Thymus (tissue), 11 donors: ENCODE results near the gene POLG. TPM values are rescaled to one million over a fixed set of nuclear protein-coding genes. Genes with fewer than 3 reads are reported as not detected.

ENCODE experiments used
- DNase-seq, 9 donors: peaks; one replicate each; pipeline ENCODE4 v3.0.0-alpha.2; 2013; ENCODE audit warnings: low spot score in 9 of 9, low read depth in 6 of 9, missing footprints in 1 of 9
- H3K27ac ChIP-seq, 2 donors: one replicate each; pipeline ENCODE4 v1.5.1; 2013; ENCODE audit warnings: control low read depth in 1 of 2, low read depth in 1 of 2, low read length in 1 of 2, mild to moderate bottlenecking in 1 of 2, moderate library complexity in 1 of 2
- H3K27me3 ChIP-seq, 2 donors: one replicate each; pipeline ENCODE4 v1.5.1; 2013; ENCODE audit warnings: low read length in 1 of 2; ENCODE audit not compliant: control insufficient read depth in 2 of 2, insufficient read depth in 1 of 2
- H3K36me3 ChIP-seq, 2 donors: one replicate each; pipeline ENCODE4 v1.5.1; 2013; ENCODE audit warnings: low read length in 1 of 2, mild to moderate bottlenecking in 1 of 2, moderate library complexity in 1 of 2; ENCODE audit not compliant: control insufficient read depth in 2 of 2, insufficient read depth in 2 of 2
- H3K4me1 ChIP-seq, 2 donors: one replicate each; pipeline ENCODE4 v1.5.1; 2013; ENCODE audit warnings: low read length in 2 of 2; ENCODE audit not compliant: control insufficient read depth in 2 of 2, insufficient read depth in 2 of 2
- H3K4me3 ChIP-seq, 2 donors: one replicate each; pipeline ENCODE4 v1.5.1; 2013; ENCODE audit warnings: low read length in 2 of 2, control low read depth in 1 of 2, mild to moderate bottlenecking in 1 of 2
- H3K9me3 ChIP-seq, 2 donors: one replicate each; pipeline ENCODE4 v1.5.1; 2013; ENCODE audit warnings: low read length in 1 of 2, mild to moderate bottlenecking in 1 of 2; ENCODE audit not compliant: control insufficient read depth in 2 of 2, insufficient read depth in 1 of 2
- WGBS: extraction: QIAGEN DNeasy Blood & Tissue Kit; methylation state at CpG from one replicate; pipeline ENCODE4 v1.1.7; 2013; 5-methylcytosine and 5-hydroxymethylcytosine counted together
- polyA plus RNA-seq: library from polyadenylated mRNA; stranded (reverse); fragments of 200-250 nt; gene quantifications from one replicate; pipeline ENCODE4 v1.2.3, GENCODE V29; 2013
- total RNA-seq: library from RNA; stranded (reverse); fragments of 120-200 nt; gene quantifications from one replicate; pipeline ENCODE4 v1.2.4, GENCODE V29; 2013
- donor health status: healthy.

The POLG gene
- total and polyA plus RNA-seq, 2 donors: 59.1 to 80.5 TPM

GRCh38 chr15:89345248-89345647 lies 10.6 kb upstream of the POLG start:
- whole genome bisulfite sequencing: 96% methylated on average over 4 of the region's 4 CpGs

GRCh38 chr15:89342840-89343239 lies 8.2 kb upstream of the POLG start:
- Histone ChIP-seq H3K9me3 (no peaks in the 10 kb centered on the region), H3K27ac (no peak overlapping the region), H3K27me3 (peaks cover 0 to 33% of the 10 kb centered on the region in 2 donors), H3K4me1 (peaks cover 2 to 7% of the 10 kb centered on the region in 2 donors), H3K4me3 (no peak overlapping the region), H3K36me3 (no peaks in the 10 kb centered on the region)
- DNase-seq: no peak
- 97% methylated on average over 3 of the region's 3 CpGs for WGBS

More at GRCh38 chr15:89345248-89345647, 10.6 kb upstream of the POLG start:
- Histone ChIP-seq H3K9me3 (no peaks in the 10 kb centered on the region), H3K27ac (no peak overlapping the region), H3K36me3 (no peaks in the 10 kb centered on the region), H3K27me3 (peaks cover 0 to 44% of the 10 kb centered on the region in 2 donors), H3K4me1 (no peaks in the 10 kb centered on the region), H3K4me3 (no peak overlapping the region)
- DNase-seq: no peak

GRCh38 chr15:89341316-89342005 lies 6.8 kb upstream of the POLG start:
- H3K4me1 ChIP-seq: peaks cover 6 to 21% of the 10 kb centered on the region in 2 donors
- H3K4me3 ChIP-seq: no peak overlapping the region
- H3K27me3 ChIP-seq: peaks cover 0 to 22% of the 10 kb centered on the region in 2 donors
- H3K36me3 ChIP-seq: no peaks in the 10 kb centered on the region
- H3K27ac ChIP-seq: no peak overlapping the region
- 94% methylated on average over 8 of the region's 8 CpGs for WGBS
- no peaks in the 10 kb centered on the region for H3K9me3 ChIP-seq
- no peak for DNase-seq

GRCh38 chr15:89340573-89340972 lies 5.9 kb upstream of the POLG start:
- 95% methylated on average over 7 of the region's 7 CpGs for WGBS
- DNase-seq: no peak
- Histone ChIP-seq H3K27ac (no peak overlapping the region), H3K27me3 (peaks cover 0 to 13% of the 10 kb centered on the region in 2 donors), H3K4me3 (no peak overlapping the region), H3K4me1 (peaks cover 6 to 25% of the 10 kb centered on the region in 2 donors), H3K9me3 (no peaks in the 10 kb centered on the region), H3K36me3 (no peaks in the 10 kb centered on the region)

GRCh38 chr15:89338036-89338435 lies 3.4 kb upstream of the POLG start:
- 75% methylated on average over 6 of the region's 6 CpGs for WGBS
- H3K27me3 ChIP-seq: peaks cover 0 to 7% of the 10 kb centered on the region in 2 donors
- peak in 5 of 9 donors; percentile 30 to 73 (median 50) for DNase-seq

GRCh38 chr15:89335298-89336041 lies 846 bp upstream of the POLG start:
- no peaks in the 10 kb centered on the region for H3K27me3 ChIP-seq
- 4% methylated on average over 40 of the region's 40 CpGs for WGBS
- H3K27ac ChIP-seq: peak overlapping the region; percentile 86 to 97
- peaks cover 34 to 59% of the 10 kb centered on the region in 2 donors for H3K4me1 ChIP-seq
- H3K4me3 ChIP-seq: peak overlapping the region; percentile 84 to 86
- no peaks in the 10 kb centered on the region for H3K9me3 ChIP-seq
- peak; percentile 65 to 92 (median 76) for DNase-seq
- peaks cover 24 to 30% of the 10 kb centered on the region in 2 donors for H3K36me3 ChIP-seq

More at GRCh38 chr15:89338036-89338435, 3.4 kb upstream of the POLG start:
- H3K27ac ChIP-seq: peak overlapping the region in 1 of 2 donors; percentile 75
- H3K9me3 ChIP-seq: no peaks in the 10 kb centered on the region
- no peak overlapping the region for H3K4me3 ChIP-seq
- H3K36me3 ChIP-seq: peaks cover 6% of the 10 kb centered on the region in 2 donors
- peaks cover 12 to 40% of the 10 kb centered on the region in 2 donors for H3K4me1 ChIP-seq

- peak overlapping the region; percentile 76 to 98 for H3K27ac ChIP-seq
- H3K4me3 ChIP-seq: peak overlapping the region; percentile 84 to 86
- H3K27me3 ChIP-seq: no peaks in the 10 kb centered on the region
- no peaks in the 10 kb centered on the region for H3K9me3 ChIP-seq
- WGBS: 4% methylated on average over 43 of the region's 43 CpGs
- DNase-seq: peak in 1 of 9 donors; percentile 19
- peaks cover 39 to 43% of the 10 kb centered on the region in 2 donors for H3K36me3 ChIP-seq
- peaks cover 44 to 71% of the 10 kb centered on the region in 2 donors for H3K4me1 ChIP-seq
These were observed 590 bp downstream of the POLG start for GRCh38 chr15:89333959-89334509.

- H3K4me1 ChIP-seq: peaks cover 44 to 68% of the 10 kb centered on the region in 2 donors
- no peaks in the 10 kb centered on the region for H3K9me3 ChIP-seq
- WGBS: 95% methylated on average over 57 of the region's 57 CpGs
- DNase-seq: no peak
- peaks cover 47 to 51% of the 10 kb centered on the region in 2 donors for H3K36me3 ChIP-seq
- no peaks in the 10 kb centered on the region for H3K27me3 ChIP-seq
- H3K27ac ChIP-seq: no peak overlapping the region
- H3K4me3 ChIP-seq: peak overlapping the region; percentile 84 to 86
These were observed 1.4 kb downstream of the POLG start for GRCh38 chr15:89333011-89333860.
